GM06990 (cell line): ENCODE data around the gene NSMF.

ENCODE experiments used
- DNase-seq: peaks from one replicate; pipeline ENCODE4 v3.0.0-alpha.2; 2011; ENCODE audit not compliant: insufficient read length; ENCODE audit errors: extremely low read depth
- H3K27me3 ChIP-seq: replicated peaks from 2 replicates; pipeline ENCODE4 v1.6.0; 2011; ENCODE audit warnings: low read length; ENCODE audit not compliant: control insufficient read depth, insufficient read depth
- H3K36me3 ChIP-seq: 2 replicates; pipeline ENCODE4 v1.5.1; 2011; ENCODE audit warnings: low read length; ENCODE audit not compliant: control insufficient read depth, insufficient read depth
- H3K4me3 ChIP-seq: replicated peaks from 2 replicates; pipeline ENCODE4 v1.5.1; 2011; ENCODE audit warnings: low read depth, mild to moderate bottlenecking, control low read depth, low read length
- CTCF ChIP-seq: IDR thresholded peaks from 2 replicates; pipeline ENCODE4 v1.5.1; 2011; ENCODE audit warnings: low read length, control low read depth, mild to moderate bottlenecking, inconsistent platforms; ENCODE audit not compliant: insufficient read depth, poor library complexity, severe bottlenecking

Gene NSMF

DNA sequence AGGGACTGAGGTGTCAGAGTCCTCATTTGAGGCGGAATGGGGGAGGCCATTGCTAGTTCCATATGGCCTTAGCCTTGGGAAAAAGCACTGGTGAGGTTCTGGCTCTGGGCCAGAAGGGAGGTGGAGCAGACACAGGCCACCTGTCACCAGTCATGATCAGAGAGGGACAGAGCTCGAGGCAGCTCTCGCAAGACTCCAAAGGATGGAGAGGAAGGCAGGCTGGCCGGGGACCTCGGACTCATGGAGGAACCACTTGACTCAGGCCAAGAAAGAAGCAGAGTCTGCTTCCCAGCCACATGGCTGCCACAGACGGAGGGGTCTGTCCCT, 29.2 kb upstream of the NSMF start:
- Histone ChIP-seq H3K36me3 (no peaks in the 10 kb centered on the region), H3K27me3 (no peaks in the 10 kb centered on the region), H3K4me3 (no peak overlapping the region)
- no peak for TF ChIP-seq CTCF
- DNase-seq, result no peak

DNA sequence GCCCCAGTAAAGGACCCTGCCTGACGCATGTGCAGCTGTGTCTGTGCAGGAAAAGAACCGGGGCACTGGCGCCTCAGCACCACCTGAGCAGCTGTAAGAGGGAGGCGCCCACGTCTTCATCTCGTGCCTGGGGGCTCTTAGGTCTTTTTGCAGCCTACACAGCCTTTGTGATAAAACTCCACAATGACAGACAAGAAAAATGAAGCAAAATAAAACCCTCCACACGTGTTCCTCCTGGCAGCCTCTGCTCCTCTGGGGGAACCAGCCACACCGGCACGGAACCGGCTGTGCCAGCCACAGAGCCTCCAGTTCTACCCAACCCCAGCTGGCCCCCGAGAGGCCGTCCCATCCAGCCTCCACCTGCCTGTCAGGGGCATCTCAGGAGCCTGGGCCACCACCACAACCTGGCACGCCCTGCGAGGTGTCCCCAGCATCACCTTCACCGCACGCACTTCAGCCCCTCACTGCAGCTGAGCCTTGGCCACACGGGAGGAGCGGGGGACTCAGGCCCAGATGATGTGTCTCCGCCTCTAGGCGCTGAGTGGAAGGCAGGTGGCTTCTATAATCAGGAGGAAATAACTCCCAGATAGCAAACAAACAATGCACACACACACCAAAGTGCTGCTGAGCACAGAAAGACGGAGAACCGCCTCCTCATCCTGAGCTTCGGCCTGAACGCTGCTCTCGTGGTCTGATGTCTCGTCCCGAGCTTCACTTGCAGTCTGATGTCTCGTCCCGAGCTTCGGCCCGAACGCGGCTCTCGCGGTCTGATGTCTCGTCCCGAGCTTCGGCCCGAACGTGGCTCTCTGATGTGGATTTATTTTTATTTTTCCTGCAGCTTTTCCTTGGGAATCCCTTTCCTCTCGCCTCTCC, 28.6 kb upstream of the NSMF start:
- no peaks in the 10 kb centered on the region for H3K27me3 ChIP-seq
- no peak for DNase-seq
- TF ChIP-seq CTCF, result no peak
- H3K36me3 ChIP-seq, result no peaks in the 10 kb centered on the region
- no peak overlapping the region for H3K4me3 ChIP-seq

GRCh38 chr9:137486545-137487453, 27.7 kb upstream of the NSMF start:
- TF ChIP-seq CTCF, result no peak
- H3K36me3 ChIP-seq, result no peaks in the 10 kb centered on the region
- H3K27me3 ChIP-seq, result no peaks in the 10 kb centered on the region
- DNase-seq, result no peak
- no peak overlapping the region for H3K4me3 ChIP-seq

- Histone ChIP-seq H3K36me3 (no peaks in the 10 kb centered on the region), H3K4me3 (no peak overlapping the region), H3K27me3 (no peaks in the 10 kb centered on the region)
- TF ChIP-seq CTCF, result no peak
- DNase-seq, result no peak
Measured at GRCh38 chr9:137486141-137486490, 27.0 kb upstream of the NSMF start.

- TF ChIP-seq CTCF, result no peak
- no peak for DNase-seq
- Histone ChIP-seq H3K27me3 (no peaks in the 10 kb centered on the region), H3K36me3 (no peaks in the 10 kb centered on the region), H3K4me3 (no peak overlapping the region)
Measured at GRCh38 chr9:137485343-137486140, 26.4 kb upstream of the NSMF start.
